ENCODE data around the gene NARF.

The NARF gene

GRCh38 chr17:82487910-82488309 is 29.4 kb downstream of the NARF start:
- Histone ChIP-seq H3K9me2 (replicated peaks; ENCODE audit: control insufficient read depth, low read length) (no peaks in the 10 kb centered on the region), H3K4me2 (ENCODE audit: low read length) (no peak overlapping the region), H3K27me3 (ENCODE audit: control insufficient read depth, low read length) (no peaks in the 10 kb centered on the region), H3K4me3 (ENCODE audit: low read length) (no peak overlapping the region), H3F3A (ENCODE audit: control insufficient read depth, insufficient read depth) (no peaks in the 10 kb centered on the region; the same call in 1 of the 2 replicates), H3K79me2 (ENCODE audit: control insufficient read depth, low read length) (no peaks in the 10 kb centered on the region), H3K36me3 (ENCODE audit: control insufficient read depth, low read length) (peaks cover 59% of the 10 kb centered on the region), H3K9me3 (ENCODE audit: control insufficient read depth, insufficient read depth, low read length) (no peaks in the 10 kb centered on the region), H4K20me1 (ENCODE audit: control insufficient read depth, insufficient read depth, low read depth, low read length) (no peaks in the 10 kb centered on the region), H3K27ac (ENCODE audit: low read depth, low read length) (no peak overlapping the region), H3K4me1 (ENCODE audit: control insufficient read depth, low read length) (peaks cover 14% of the 10 kb centered on the region)
- no peak for TF ChIP-seq EZH2phosphoT487 (IDR thresholded peaks at IDR 0.05; ENCODE audit: borderline replicate concordance, low read length)
- no peak for TF ChIP-seq CTCF (IDR thresholded peaks at IDR 0.05; ENCODE audit: low read depth, low read length, poor library complexity, severe bottlenecking)

DNA sequence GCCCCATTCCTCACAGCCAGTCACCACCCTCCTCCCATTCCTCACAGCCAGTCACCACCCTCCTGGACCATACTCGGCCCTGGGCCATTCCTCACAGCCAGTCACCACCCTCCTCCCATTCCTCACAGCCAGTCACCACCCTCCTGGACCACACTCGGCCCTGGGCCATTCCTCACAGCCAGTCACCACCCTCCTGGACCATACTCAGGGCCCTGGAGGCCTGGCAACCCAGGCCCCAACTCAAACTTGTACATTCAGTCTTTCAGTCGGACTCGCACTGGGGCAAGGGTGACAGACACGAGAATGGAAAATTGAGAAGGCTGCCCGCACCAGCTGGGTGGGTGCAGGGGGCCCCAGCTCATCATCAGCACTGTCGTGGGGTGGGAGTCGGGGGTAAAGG is 30.6 kb downstream of the NARF start:
- TF ChIP-seq CTCF (IDR thresholded peaks at IDR 0.05; ENCODE audit: low read depth, low read length, poor library complexity, severe bottlenecking) (no peak), EZH2phosphoT487 (IDR thresholded peaks at IDR 0.05; ENCODE audit: borderline replicate concordance, low read length) (no peak)
- Histone ChIP-seq H3K27me3 (ENCODE audit: control insufficient read depth, low read length) (no peaks in the 10 kb centered on the region), H3F3A (ENCODE audit: control insufficient read depth, insufficient read depth) (no peaks in the 10 kb centered on the region; the same call in 1 of the 2 replicates), H3K9me2 (replicated peaks; ENCODE audit: control insufficient read depth, low read length) (no peaks in the 10 kb centered on the region), H3K79me2 (ENCODE audit: control insufficient read depth, low read length) (no peaks in the 10 kb centered on the region), H4K20me1 (ENCODE audit: control insufficient read depth, insufficient read depth, low read depth, low read length) (no peaks in the 10 kb centered on the region), H3K4me1 (ENCODE audit: control insufficient read depth, low read length) (peaks cover 22% of the 10 kb centered on the region), H3K4me2 (ENCODE audit: low read length) (no peak overlapping the region), H3K36me3 (ENCODE audit: control insufficient read depth, low read length) (peaks cover 48% of the 10 kb centered on the region), H3K9me3 (ENCODE audit: control insufficient read depth, insufficient read depth, low read length) (no peaks in the 10 kb centered on the region), H3K4me3 (ENCODE audit: low read length) (no peak overlapping the region), H3K27ac (ENCODE audit: low read depth, low read length) (no peak overlapping the region)

DNA sequence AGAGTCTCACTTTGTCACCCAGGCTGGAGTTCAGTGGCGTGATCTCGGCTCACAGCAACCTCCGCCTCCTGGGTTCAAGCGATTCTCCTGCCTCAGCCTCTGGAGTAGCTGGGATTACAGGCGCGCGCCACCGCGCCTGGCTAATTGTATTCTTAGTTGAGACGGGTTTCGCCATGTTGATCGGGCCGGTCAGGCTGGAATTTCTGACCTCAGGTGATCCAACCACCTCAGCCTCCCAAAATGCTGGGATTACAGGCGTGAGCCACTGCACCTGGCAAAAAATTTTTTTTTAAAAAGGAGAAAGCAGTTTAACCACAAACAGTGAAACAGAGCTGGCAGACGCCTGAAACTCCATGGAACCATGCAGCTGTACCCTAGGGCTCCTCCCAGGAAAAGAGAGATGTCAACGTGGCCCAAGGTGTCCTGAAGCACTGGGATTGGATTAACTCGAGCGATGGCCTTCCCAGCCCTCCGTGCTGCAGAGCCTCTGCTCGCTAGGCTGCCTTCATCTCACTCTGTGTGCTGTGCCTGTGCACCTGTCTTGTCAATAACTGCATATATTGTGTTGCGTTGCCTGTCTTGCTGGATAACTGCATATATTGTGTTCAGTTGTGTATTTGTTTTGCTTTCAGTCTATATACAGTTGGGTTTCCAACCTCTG is 31.4 kb downstream of the NARF start:
- H3K4me2 ChIP-seq (ENCODE audit: low read length): peak overlapping the region; percentile 5; the same call in 1 of the 2 replicates
- H3K9me2 ChIP-seq (replicated peaks; ENCODE audit: control insufficient read depth, low read length): no peaks in the 10 kb centered on the region
- no peaks in the 10 kb centered on the region for H3K27me3 ChIP-seq (ENCODE audit: control insufficient read depth, low read length)
- no peaks in the 10 kb centered on the region for H4K20me1 ChIP-seq (ENCODE audit: control insufficient read depth, insufficient read depth, low read depth, low read length)
- H3K4me1 ChIP-seq (ENCODE audit: control insufficient read depth, low read length): peaks cover 28% of the 10 kb centered on the region
- TF ChIP-seq EZH2phosphoT487 (IDR thresholded peaks at IDR 0.05; ENCODE audit: borderline replicate concordance, low read length) (no peak), CTCF (IDR thresholded peaks at IDR 0.05; ENCODE audit: low read depth, low read length, poor library complexity, severe bottlenecking) (no peak)
- peaks cover 40% of the 10 kb centered on the region for H3K36me3 ChIP-seq (ENCODE audit: control insufficient read depth, low read length)
- no peaks in the 10 kb centered on the region for H3K79me2 ChIP-seq (ENCODE audit: control insufficient read depth, low read length)
- H3F3A ChIP-seq (ENCODE audit: control insufficient read depth, insufficient read depth): peaks cover 2% of the 10 kb centered on the region
- H3K4me3 ChIP-seq (ENCODE audit: low read length): no peak overlapping the region
- no peak overlapping the region for H3K27ac ChIP-seq (ENCODE audit: low read depth, low read length)
- H3K9me3 ChIP-seq (ENCODE audit: control insufficient read depth, insufficient read depth, low read length): no peaks in the 10 kb centered on the region

Measured in DOHH2 (cell line).